ENCODE measurements around the gene SPON2. TPM values are rescaled to one million over a fixed set of nuclear protein-coding genes. Genes with fewer than 3 reads are reported as not detected.

Gene SPON2
- total RNA-seq, 3 donors from 2014 or later (not counting 1 experiment from before 2014, with no cell fraction given), result 1,124 to 1,574 (median 1,339) TPM

DNA sequence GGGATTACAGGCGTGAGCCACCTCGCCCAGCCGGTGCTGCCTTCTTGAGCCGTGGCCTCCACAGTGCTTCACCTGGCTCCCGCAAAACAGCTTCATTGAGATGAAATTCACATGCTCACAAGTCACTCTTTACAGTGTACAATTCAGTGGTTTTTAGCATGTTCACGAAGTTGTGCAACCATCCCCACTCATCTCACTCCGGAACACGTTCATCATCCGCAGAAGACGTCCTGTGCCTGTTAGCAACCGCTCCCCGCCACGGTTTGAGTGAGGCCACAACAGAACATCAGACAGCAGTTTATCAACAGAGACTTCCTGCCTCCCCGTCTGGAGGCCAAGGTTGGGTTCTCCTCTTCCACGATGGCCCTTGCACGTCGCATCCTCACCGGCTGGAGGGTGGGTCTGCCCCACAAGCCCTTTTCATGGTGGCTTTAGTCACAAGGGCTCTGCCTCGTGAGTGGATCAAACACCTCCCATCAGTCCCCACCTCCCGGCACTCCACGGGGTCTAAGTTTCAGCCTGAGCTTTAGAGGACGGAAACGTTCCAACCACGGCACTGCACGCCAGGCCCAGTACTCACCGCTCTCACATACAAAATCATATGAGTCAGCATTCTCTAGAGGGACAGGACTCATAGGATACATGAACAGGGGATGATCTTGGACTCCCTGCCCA lies 29.6 kb upstream of the SPON2 start:
- Histone ChIP-seq H3K4me1 (ENCODE audit: control insufficient read depth, insufficient read depth, low read length) (peaks cover 95% of the 10 kb centered on the region), H3K4me3 (ENCODE audit: low read length) (peak overlapping the region; percentile 62), H3K36me3 (ENCODE audit: control insufficient read depth, insufficient read depth, low read length) (peaks cover 15% of the 10 kb centered on the region), H3K9me3 (ENCODE audit: control insufficient read depth, insufficient read depth, low read length) (no peaks in the 10 kb centered on the region), H3K27ac (ENCODE audit: low read length) (peak overlapping the region; percentile 89), H3K27me3 (ENCODE audit: control insufficient read depth, insufficient read depth, low read length) (no peaks in the 10 kb centered on the region)
- H3K27me3 Mint-ChIP-seq (ENCODE audit: low read depth in 2 of 2), result no peaks in the 10 kb centered on the region
- ATAC-seq (peak; percentile 52 to 78 (median 68)), DNase-seq (peak; percentile 85 to 95)
- peak overlapping the region; percentile 98 to 100 for H3K27ac Mint-ChIP-seq
- TF ChIP-seq CTCF (IDR thresholded peaks at IDR 0.05), result no peak
- no peaks in the 10 kb centered on the region for H3K9me3 Mint-ChIP-seq
- 4% methylated on average over 26 of the region's 26 CpGs for WGBS (ENCODE audit: insufficient coverage)
- H3K4me3 Mint-ChIP-seq, result peak overlapping the region; percentile 87
- peaks cover 9% of the 10 kb centered on the region for H3K36me3 Mint-ChIP-seq
- H3K4me1 Mint-ChIP-seq, result peaks cover 63 to 80% of the 10 kb centered on the region in 2 donors
- intact Hi-C loops (cut with micrococcal nuclease), result loop anchor here (1.0 to 5.0 kb wide), 6 partner anchors 15 to 270 kb away; partner anchors contain the start of genes GAK and TMEM175

GRCh38 chr4:1200425-1201035 lies 28.1 kb upstream of the SPON2 start:
- intact Hi-C loops (cut with micrococcal nuclease), result loop anchor here (1.0 to 5.0 kb wide), 3 partner anchors 13 to 268 kb away; partner anchors contain the start of genes GAK and TMEM175
- Histone ChIP-seq H3K4me3 (ENCODE audit: low read length) (peak overlapping the region; percentile 62), H3K27ac (ENCODE audit: low read length) (peak overlapping the region; percentile 89), H3K4me1 (ENCODE audit: control insufficient read depth, insufficient read depth, low read length) (peaks cover 94% of the 10 kb centered on the region), H3K27me3 (ENCODE audit: control insufficient read depth, insufficient read depth, low read length) (no peaks in the 10 kb centered on the region), H3K36me3 (ENCODE audit: control insufficient read depth, insufficient read depth, low read length) (peaks cover 28% of the 10 kb centered on the region), H3K9me3 (ENCODE audit: control insufficient read depth, insufficient read depth, low read length) (no peaks in the 10 kb centered on the region)
- peaks cover 9% of the 10 kb centered on the region for H3K36me3 Mint-ChIP-seq
- H3K27me3 Mint-ChIP-seq (ENCODE audit: low read depth in 2 of 2), result no peaks in the 10 kb centered on the region
- 4% methylated on average over 20 of the region's 20 CpGs for WGBS (ENCODE audit: insufficient coverage)
- TF ChIP-seq CTCF (IDR thresholded peaks at IDR 0.05), result no peak
- H3K27ac Mint-ChIP-seq, result peak overlapping the region; percentile 98 to 100
- H3K4me3 Mint-ChIP-seq, result peak overlapping the region; percentile 87
- ATAC-seq (peak in 1 of 3 donors; percentile 4), DNase-seq (peak in 1 of 2 donors; percentile 57)
- no peaks in the 10 kb centered on the region for H3K9me3 Mint-ChIP-seq
- H3K4me1 Mint-ChIP-seq, result peaks cover 75 to 82% of the 10 kb centered on the region in 2 donors

GRCh38 chr4:1199556-1200331 lies 27.4 kb upstream of the SPON2 start:
- peak overlapping the region; percentile 98 to 100 for H3K27ac Mint-ChIP-seq
- peak overlapping the region; percentile 87 for H3K4me3 Mint-ChIP-seq
- H3K4me1 Mint-ChIP-seq, result peaks cover 72 to 76% of the 10 kb centered on the region in 2 donors
- Histone ChIP-seq H3K9me3 (ENCODE audit: control insufficient read depth, insufficient read depth, low read length) (no peaks in the 10 kb centered on the region), H3K36me3 (ENCODE audit: control insufficient read depth, insufficient read depth, low read length) (peaks cover 28% of the 10 kb centered on the region), H3K4me3 (ENCODE audit: low read length) (peak overlapping the region; percentile 62), H3K27ac (ENCODE audit: low read length) (peak overlapping the region; percentile 89), H3K27me3 (ENCODE audit: control insufficient read depth, insufficient read depth, low read length) (no peaks in the 10 kb centered on the region), H3K4me1 (ENCODE audit: control insufficient read depth, insufficient read depth, low read length) (peaks cover 90% of the 10 kb centered on the region)
- H3K36me3 Mint-ChIP-seq, result peaks cover 9% of the 10 kb centered on the region
- no peak for TF ChIP-seq CTCF (IDR thresholded peaks at IDR 0.05)
- no peaks in the 10 kb centered on the region for H3K9me3 Mint-ChIP-seq
- WGBS (ENCODE audit: insufficient coverage), result 79% methylated on average over 23 of the region's 27 CpGs
- H3K27me3 Mint-ChIP-seq (ENCODE audit: low read depth in 2 of 2), result no peaks in the 10 kb centered on the region
- ATAC-seq (no peak), DNase-seq (peak in 1 of 2 donors; percentile 15)
- intact Hi-C loops (cut with micrococcal nuclease), result loop anchor here (5.0 kb wide), 1 partner anchor 267 kb away; the partner anchor contains the start of genes GAK and TMEM175

Data from natural killer cell (primary cell).